OCI-M2 (cell line): ENCODE measurements around the gene CREB3L1.

Source experiments
- DNase-seq: peaks from one replicate; lab custom pipeline; 2025; ENCODE audit not compliant: unreplicated experiment; lab: John Stamatoyannopoulos, UW

CREB3L1 gene

DNA sequence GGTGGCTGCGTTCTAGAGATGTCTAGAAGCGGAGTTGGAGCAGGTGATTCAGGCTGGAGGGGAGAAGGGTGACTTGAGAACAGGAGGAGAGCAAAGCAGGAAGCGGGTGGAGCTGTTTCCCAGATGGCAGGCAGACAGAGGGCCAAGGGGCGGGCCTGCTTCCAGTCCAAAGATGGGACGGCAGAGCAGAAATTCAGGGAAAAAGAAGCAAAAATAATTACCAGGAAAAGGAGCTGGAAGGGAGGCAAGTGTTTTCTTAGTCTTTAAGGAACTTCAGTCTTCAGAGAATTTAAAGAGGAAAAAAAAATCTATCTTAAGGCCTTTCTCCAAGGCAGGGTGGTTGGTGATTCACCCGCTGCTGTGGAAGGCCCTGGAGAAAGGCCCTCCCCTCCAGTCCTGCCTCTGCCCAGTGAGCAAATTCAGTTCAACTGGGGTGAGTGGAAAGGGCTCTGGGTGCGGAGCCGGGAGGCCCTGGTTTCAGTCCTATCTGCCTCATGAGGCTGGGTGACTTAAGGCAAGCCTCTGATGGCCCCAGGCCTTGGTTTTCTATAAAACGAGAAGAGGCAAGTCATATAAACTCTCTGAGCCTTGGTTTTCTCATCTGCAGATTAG lies 4.5 kb upstream of the CREB3L1 start:
- DNase-seq = no peak

DNA sequence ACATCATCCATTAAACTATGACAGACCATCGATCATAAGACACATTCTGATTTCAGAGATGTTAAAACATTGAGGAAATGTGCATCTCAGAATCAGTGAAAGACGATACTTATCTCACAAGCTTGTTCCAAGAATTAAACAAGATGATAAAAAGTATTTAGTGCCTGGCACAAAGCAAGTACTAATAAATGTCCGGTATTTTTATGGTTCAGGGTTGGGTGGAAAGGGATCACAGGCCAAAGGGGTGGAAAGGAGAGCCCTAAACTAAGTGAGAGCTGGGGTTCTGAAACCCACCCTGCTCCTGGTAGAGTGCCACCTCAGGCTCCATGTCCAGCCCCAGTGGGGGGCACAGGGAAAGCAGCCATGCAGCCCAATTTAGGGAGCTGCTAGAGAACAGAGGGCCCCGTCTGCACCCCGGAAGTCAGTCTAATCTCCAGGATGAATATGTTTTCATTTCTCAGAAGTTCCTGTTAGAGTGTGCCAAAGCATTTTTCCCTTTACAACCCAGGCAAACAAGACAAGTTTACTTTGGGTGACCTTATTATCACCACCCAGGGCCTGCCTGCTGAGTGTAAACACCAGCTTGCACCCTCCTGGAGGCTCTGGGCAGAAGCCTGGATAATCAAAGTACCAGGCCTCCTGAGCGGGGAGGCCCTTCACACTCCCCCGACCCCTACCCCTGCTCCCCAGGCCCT lies 3.8 kb upstream of the CREB3L1 start:
- no peak for DNase-seq

DNA sequence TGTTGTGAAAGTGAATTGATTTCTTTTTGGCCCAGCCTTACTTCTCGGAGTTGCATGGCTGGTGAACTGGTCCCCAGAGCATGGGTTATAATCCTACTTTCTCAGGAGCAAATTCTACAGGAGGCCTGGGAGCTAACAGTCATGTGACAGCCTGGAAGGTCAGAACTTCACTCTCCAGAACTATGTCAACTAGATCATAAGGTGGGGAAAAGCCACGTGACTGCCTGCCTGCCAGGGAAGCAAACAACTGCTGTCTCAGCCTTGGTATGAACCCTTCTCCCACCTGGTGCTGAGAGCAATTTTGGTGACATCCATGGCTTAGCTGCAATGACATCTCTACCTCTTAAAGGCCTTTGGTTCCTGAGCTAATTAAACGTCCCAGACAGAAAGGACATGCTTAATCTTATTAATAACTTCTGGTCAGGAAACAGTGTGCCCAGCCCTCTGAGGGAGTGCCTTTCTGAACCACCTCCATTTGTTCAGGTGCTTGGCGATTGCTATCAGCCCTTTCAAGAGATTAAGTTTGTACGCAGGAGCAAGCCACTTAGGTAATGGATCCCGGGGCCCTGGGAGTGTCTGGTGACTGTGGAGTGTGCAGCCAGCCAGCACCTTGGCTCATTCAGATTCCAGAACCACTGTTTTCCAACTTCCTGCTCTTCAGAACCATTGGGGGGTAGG lies 1.4 kb upstream of the CREB3L1 start:
- no peak for DNase-seq

DNA sequence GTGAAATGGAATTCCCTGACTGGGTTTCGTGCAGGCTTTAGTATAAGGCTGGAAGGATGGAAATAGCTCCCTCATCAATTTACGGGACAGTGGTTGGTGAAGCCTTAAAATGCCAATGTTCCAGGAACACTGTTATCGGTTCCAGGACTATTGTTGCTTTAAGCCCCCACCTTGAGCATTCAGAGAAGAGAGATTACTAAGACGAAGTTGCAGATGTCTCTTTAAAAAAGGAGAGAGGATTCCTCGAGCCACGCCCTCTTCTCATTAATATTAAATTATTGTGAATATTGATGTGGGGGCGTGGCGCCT lies 195 bp upstream of the CREB3L1 start:
- DNase-seq = no peak

DNA sequence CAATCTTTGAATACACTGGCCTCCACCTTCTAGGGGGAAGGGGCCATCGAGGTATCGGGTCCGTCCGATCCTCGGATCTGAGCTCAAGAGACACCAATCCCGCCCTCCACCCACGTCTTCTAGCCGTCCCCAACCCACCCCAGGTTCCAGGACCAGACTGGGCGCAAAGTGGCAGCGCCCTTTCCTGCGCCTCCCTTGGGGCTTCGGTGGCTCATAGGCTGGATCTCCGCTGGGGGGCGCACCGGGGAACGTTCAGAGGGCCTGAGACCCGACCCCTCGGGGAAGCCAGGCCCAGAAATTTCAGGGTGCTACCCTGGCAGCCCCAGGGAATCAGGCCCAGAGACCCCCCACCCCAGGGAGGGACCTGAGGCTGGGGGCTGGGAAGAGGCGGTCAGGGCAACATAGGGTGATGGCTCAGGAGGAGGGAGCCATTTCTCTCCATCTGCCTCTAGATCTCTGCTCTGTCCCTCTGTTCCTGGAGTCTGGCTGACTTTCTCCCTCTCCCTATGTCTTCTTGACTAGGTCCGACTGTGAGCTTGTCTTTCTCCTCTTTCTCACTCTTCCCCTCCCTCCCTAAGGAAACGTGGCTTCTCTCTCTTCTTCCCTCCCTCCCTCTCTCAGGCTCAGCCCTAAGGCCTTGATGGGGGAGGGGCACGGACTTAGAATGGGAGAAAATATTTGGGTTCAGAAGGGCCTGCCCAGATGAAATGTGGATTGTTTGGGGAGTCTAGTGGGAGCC lies 1.1 kb downstream of the CREB3L1 start:
- no peak for DNase-seq

DNA sequence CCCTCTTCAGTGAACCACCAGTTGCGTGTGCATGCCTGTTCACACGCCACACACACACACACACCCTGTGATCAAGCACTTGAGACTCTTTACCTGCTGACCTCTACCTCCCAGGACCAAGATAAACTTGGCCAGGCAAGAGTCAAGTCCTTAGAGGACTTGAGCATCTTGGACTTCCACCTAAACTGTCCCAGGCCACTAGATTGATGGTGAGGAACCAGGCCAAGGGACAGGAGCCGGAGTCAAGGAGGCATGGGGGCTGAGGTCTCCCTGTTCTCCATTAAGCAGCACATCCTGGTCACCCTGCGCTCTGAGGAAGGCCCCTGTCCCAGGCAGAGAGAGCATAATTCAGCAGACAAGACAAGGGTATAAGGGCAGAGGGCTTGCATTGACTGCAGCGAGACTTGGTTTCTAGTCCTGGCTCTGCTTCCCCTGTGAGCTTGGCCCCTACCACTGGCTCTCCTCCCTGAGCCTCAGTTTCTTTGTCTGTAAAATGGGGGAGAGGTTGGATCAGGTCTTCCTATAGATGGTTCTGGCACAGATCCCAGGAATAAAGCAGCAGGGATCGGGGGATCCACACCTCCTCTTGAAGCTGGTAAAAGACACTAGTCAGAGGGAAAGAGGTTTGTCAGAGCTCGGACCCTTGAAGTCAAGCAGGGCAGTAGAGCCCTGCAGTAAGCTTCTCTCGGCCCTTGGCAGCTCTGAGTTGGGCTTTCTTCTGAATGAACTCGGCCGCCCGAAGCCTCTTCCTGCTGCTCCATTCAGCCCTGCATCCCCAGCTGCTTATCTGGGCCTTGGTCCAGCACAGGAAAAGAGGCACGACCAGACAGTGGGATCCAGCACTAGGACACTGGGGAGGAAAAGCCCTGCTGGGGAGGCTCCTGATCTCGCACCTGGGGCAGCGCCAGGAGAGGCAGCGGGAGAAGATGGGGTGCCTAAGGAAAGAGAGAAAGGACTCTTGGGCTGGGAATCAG lies 2.0 kb downstream of the CREB3L1 start:
- DNase-seq = no peak

DNA sequence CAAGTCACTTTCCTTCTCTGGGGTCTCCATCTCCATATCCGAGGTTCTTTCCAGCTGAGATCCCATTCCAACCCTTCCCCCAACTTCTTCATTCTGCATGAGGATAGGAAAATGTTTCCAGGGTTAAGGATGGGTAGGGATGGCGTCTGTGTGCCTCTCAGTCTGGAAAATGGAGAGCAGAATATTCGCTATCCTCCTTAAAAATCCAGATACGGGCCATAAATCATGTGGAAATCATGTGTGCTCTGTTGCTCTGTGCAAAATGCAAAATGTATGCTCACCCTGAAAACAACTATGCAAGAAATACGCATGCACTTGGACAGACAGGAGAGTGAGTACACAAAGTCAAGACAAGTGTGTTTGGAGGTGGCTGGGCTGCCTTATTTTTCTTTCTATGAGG lies 3.2 kb downstream of the CREB3L1 start:
- no peak for DNase-seq

DNA sequence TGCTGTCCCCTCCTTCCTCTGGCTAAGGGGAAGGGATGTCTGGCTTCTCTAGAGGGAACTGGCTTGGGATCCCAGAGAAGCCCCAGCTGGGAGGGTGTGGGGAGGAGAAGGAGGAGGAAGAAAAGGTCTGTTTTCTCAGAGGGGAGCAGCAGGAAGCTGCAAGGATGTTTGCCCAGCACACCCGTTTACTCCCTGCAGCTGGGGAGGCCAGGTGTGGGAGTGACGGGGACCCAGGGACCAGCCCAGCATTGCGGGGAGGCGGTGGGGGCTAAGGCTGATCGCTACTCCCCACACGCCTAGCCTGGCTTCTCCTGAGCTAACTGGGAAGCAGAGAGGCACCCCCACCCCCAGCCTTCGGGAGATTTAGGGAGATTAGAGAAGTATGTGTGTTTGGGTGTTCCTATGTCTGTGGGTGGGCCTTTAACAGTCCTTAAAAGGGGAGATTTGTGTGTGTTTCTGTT lies 3.9 kb downstream of the CREB3L1 start:
- DNase-seq = no peak

DNA sequence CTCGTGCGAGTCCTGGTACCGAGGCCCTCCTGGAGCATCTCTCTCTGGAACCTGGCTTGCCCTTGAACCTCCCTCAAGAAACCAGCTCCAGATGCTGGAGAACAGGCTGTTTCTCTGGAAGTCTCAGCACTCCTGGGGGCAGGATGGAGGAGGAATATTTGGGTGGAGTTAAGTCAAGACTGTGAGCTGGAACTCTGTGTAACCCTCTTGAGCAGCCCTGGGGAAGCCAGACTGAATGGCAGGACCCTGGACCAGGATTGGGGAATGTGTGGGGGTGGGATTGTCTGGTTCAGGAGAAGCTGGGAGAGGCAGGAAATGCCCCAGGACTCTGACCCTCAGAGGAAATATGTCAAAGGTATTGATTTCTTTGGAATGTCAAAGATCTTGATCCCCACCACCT lies 7.7 kb downstream of the CREB3L1 start:
- no peak for DNase-seq

DNA sequence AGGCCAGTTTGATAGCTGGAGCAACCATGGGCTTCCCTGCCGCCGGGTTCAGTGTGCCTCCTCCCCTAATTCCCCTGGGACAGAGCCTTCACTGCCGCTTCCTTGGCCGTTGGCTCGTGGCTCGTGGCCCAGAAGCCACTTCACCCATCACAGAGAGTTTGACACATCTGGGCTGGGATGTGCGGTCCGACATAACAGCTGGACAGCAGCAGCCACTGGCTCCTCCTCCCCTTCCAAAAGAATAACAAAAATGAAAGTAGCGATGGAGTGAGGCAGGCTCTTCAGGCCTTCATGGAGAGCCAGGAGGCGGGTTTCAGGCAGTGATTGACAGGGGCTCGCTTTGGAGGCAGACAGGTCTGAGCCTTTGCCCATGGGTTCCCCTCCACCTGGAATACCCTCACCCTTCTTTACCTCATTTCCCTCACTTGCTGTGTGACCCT lies 8.2 kb downstream of the CREB3L1 start:
- DNase-seq = no peak

DNA sequence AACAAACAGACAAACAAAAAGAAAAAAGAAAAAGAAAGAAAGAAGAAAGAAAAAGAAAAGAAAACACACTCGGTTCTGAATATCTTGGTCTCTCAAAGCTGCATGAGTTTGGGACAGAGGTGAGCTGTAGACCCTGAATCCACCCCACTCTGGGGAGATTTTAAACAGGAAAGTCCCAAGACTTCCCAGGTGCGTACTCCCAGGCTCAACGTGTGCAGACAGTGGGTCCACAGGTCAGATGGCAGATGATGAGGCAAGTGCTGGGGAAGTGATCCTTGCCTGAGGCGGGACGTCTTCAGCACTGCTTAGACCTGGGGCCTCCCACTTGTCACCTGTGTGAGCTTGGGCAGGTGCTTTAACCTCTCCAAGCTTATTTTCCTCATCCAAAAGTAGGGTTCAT lies 9.3 kb downstream of the CREB3L1 start:
- no peak for DNase-seq

DNA sequence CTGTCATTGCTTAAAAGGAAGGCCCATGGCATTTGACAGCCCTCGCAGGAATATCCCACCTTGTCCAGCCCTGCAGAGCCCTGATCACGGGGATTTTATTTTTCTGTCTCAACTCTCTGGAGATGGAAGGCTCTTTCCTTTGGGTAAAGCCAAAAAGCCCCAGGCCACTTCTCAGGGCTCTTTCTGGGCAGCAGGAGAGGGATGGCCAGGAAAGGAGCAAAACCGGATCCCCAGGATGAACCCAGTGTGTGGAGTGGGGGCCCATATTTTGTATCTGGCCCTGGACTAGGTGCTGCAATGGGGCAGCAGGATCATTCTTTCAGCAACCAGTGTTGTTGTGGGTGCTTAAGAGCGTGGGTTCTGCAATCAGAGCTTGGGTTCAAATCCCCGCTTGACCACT lies 11.0 kb downstream of the CREB3L1 start:
- no peak for DNase-seq

DNA sequence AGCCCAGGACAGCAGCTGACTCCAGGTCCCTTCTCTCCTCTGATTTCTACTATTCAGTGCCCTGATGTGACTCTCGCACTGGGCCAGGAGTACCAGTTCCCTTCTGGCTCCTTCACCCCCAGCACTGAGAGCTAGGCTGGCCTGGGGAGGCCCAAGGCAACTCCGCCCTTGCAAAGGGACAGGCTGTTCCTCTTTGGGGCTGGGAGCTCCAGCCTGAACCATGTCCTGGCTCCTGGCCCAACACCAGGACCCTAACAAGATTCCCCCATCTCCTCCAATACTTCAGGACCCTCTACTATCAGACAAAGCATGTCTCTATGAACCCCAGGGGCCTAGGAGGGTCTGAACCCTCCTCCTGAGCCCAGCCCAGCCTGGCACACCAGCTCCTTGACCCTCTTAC lies 12.5 kb downstream of the CREB3L1 start:
- no peak for DNase-seq

DNA sequence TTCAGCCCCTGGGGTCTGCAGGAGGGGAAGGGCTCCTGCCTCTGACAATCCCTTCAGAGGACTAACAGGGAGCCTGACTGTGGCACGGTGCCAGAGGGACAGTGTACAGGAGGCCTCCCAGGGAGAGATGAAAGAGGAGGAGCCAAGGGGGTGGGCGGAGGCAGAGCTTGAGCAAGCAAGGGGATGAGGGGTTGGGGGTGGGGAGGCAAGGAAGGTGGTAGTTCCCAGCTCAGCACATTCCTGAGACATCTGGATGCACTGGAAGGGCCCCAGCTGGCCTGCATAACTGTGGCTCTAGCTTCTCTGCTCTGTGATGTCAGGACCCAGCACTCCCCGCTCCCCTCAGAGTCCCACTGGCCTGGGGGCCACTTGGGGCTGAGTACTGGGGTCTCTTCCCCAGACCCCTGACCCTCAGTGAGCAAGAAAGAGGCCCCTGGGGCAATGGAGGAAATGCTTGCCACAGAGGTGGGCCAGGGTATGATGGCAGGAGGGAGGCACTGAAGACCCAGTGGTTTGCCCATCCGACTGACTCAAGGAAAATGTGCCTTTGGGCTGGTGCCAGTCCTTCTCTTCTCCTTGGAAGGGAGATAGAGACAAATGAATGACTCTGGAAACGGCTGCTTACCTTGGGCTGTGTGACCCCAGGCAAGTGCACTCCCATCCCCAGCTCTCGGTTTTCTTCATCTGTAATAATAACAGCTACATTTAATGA lies 13.3 kb downstream of the CREB3L1 start:
- no peak for DNase-seq

DNA sequence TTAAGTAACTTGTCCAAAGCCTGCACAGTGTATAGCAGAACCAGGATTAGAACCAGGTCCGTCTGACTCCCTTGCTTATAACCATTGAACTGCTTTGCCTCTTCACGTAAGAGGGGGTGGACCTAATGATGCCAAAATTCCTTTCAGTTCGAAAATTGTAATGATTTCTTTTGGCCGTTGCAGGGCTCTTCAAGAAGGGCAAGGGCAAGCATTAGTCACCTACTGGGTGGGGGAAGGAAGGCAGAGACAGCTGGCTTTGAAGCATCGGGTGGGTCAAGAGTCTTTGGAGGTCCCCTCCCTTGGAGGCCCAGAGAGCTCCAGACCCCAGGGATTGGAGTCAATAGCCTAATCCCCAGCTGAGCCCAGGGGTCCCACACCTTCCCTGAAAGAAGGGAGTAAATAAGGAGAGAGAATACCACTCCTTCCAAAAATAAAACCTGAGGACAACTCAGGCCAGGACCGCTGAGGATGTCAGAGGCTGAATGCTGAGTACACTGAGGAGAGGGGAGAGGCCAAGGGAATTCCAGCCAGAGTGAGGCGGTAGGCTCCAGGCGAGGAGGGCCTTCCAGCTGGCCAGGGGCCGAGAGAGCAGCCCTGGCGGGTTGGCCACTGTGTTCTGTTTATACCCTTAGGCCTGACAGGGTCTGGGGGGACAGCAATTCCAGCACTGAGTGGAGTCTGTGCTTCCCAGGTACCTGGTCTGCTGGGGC lies 14.1 kb downstream of the CREB3L1 start:
- DNase-seq = no peak

DNA sequence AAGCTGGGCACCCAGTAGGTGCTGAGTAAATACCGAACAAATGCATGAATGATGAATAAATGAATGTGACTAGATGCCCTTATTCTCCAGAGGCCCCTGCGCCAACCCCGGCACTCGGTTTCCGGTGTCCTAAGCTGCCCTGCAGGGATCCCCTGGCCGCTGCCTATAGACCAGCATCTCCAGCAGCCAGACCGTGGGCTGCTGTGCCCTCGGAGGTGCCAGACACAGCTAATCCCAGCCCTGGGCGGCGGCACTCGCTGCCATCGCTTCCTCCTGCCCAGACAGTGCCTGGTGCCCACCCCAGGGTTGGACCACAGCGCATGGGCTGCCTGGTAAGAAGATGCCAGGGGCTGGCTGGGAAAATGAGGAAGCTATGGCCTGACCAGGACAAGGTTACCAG lies 15.6 kb downstream of the CREB3L1 start:
- no peak for DNase-seq

DNA sequence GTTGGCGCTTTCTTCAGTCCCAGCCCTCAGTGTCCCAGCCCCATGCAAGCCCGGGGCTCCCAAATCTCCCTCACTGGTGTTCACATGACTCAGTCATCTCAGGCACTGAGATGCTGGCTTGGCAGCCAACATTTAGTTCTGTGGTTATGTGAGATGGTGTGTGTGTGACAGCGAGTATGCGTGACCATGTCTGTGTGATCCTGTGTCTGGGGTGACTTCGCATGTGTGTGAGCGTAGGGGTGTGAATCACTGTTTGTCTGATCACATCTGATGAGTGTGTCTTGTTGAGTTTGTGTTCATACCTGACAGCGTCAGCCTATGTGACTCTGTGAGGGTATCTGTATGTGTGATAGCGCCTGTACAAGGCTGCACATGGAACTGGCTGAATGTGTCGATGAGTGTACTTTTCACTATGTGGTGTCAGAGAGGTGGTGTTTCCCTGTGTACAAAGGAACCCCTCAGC lies 16.2 kb downstream of the CREB3L1 start:
- DNase-seq = no peak

DNA sequence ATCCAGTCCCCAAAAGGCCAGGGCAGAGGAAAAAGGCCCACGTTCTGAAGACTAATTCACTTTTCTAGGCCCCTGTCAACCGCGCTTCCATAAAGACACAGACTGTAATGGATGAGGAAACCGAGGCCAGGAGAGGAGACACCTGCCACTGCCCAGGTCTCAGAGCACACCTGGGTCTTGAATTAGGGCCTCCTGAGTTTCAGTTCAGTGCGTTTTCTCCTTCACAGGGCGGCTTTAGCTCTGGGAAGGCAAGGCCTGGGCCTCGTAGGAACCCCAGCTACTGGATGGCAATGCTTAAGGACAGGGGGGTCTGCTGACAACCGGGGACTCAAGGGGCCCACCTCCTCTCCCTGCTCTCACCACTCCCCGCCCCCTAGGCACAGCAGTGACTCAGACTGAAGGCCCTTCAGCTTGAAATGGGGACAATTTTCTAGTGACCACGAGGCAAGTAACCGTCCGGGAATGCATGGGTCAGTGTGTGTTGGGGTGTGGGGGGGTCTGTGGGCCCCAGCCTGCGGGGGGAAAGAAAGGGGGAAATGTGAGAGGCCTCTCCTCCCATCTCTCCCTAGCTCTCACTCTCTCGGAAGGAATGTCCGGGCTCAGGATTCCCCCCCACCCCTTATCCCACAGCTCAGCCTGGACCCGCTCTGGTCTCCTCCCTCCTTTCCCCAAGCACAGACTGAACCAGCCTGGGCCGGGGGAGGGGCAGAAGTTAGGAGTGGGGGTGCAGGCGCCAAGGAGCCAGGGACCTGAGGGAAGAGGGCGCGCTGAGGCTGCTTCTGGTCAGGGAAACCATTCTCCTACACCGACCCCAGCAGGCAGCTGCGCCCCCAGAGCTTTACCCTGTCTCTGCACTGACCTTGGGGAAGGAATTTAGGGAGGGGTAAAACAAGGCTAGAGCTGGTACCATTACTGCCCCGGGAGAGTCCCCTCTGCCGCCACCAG lies 17.2 kb downstream of the CREB3L1 start:
- DNase-seq = no peak
